GM12872 (cell line): Measurements from ENCODE around the gene NHS.

Experiments used
- CTCF ChIP-seq: IDR thresholded peaks from 3 replicates; pipeline ENCODE4 v1.5.1; 2011; ENCODE audit warnings: low read depth, mild to moderate bottlenecking, low read length, moderate library complexity; ENCODE audit not compliant: insufficient read depth

Gene NHS

GRCh38 chrX:17596061-17596460 lies 221.1 kb downstream of the NHS start:
- no peak for TF ChIP-seq CTCF

GRCh38 chrX:17596546-17597205 lies 221.7 kb downstream of the NHS start:
- TF ChIP-seq CTCF = no peak

DNA sequence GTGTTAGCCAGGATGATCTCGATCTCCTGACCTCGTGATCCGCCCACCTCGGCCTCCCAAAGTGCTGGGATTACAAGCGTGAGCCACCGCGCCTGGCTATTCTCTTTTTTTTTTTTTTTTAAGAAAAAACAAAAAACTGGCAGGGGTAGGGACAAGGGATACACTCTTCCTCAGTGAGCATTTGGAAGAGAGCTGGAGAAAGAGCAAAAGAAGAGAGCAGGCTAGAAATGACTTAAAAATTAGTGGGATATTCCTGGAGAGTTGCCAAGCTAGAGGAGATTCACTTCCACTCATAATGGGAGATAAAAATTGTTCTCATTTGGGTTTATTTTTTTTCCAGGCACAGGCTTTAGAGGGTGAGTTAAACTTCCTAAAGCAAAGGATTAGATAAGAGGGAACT lies 222.3 kb downstream of the NHS start:
- no peak for TF ChIP-seq CTCF

DNA sequence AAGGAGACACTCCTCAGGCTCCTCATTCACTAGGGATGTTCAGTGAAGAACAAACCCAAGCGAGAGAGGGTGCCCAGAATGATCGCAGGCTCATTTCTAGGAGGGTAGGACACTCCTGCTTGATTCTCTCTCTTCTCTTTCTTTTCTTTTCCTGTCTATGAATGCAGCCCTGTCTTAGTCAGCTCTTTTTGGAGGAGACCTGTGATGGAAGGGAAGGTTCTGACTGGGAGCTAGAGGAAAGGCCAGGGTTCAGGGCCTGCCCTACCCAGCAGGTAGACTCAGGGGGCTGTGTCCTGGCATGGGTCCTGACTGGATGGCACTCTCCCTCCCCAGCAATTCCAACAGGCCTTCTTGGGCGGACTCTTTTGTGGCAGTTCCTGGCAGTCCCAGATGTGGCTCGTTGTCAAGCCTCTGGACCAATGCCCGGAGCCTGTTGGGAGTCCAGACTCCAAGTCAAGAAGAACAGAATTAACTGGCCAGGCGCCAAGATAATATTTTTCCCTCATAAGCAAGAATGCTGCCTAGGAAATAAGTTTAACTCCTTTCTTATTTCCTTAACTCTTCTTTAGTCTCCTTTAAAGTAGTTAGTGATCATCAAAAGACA lies 222.9 kb downstream of the NHS start:
- no peak for TF ChIP-seq CTCF

DNA sequence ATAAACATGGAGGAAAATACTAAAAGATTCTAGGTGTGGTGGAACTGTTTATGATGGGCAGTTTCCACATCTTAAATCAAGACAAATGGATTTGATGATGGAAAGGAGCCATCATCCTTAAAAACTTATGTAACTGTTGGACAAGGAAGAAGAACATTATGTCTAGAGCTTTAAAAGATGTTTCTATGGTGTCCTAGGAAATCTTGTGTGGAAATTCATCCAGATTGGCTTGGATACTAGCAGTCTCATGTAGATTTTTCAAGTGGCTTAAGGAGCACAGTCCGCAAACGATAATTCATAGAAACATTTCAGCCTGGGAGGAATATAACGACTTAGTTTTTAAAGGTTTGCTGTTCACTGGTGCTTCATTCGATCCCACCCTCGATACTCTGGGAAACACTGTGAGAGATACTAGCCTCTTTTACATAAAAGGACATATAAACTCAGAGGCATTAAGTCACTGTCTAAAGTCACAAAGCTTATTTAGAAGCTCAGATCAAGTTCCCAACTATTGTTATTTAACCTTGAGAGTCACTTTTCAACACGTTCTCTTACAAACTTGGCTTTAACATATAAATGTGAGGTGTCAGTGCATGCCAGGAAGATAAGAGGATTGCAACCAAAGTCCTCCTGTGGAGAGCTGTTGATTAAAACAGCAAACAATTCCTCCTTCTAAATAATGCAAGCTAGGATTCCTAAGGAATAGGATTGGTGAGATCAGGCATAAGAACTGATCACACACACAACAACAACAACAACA lies 226.6 kb downstream of the NHS start:
- TF ChIP-seq CTCF = no peak

DNA sequence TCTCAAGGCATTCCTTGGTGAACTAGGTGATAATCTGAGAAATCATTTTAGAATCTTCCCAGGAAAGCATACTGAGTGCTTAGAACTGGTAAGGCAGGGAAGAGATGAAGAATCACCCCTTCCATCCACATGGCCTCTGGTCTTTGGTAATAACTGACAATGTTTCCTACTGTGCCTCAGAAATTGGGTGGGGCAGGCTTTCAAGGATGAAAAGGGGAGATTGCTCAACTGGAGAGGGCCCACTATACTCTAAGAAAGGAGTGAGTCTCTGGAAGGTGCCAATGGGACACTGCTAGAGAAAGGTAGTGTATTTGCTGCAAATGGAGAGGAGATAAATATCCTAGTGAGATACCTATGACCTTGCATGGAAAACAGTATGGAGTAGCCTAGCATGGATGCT lies 227.2 kb downstream of the NHS start:
- no peak for TF ChIP-seq CTCF

DNA sequence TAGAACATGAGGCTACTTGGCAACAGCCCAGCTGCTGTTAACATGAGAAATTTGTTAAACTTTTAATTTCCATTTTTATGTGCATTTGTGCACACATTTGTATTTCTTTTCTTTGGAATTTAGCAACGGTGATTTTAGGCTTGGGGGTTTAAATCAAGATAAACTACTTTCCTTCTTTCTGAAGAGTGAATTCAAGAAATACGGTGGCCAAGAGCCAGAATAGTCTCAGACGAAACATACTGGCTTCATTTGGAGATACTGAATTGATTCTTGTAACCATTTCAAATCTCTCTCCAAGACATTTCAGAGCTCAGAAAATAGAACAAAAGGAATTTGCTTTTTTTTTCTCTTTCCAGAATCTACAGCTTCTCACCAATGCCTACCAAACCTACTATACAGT lies 228.2 kb downstream of the NHS start:
- no peak for TF ChIP-seq CTCF
